OCI-LY7 (cell line): ENCODE results near the gene FIG4. TPM values are rescaled to one million over a fixed set of nuclear protein-coding genes. Genes with fewer than 3 reads are reported as not detected.

Source experiments
- BruUV-seq: library from RNA; stranded (reverse); fragments of 400-500 nt; replicated peaks from 2 replicates; lab custom pipeline; 2021; lab: Mats Ljungman, UMichigan
- CTCF ChIA-PET: fragments of 300-600 bp; sonication (Branson Sonifier 250); formaldehyde crosslinking; loops from one replicate; lab custom pipeline; 2022; ENCODE audit warnings: antibody characterized with exemption; ENCODE audit not compliant: unreplicated experiment; lab: Charles Lee
- POLR2A ChIA-PET: fragments of 300-600 bp; sonication (Branson Sonifier 250); formaldehyde crosslinking; loops from one replicate; lab custom pipeline; 2022; ENCODE audit warnings: antibody characterized with exemption; lab: Charles Lee
- DNase-seq: peaks from one replicate; pipeline ENCODE4 v3.0.0-alpha.2; 2015; ENCODE audit warnings: low spot score
- H2AFZ ChIP-seq: fragments of 200-600 bp; sonication (generic), shearing (Covaris generic); 2 replicates; pipeline ENCODE4 v1.6.1; 2014; ENCODE audit warnings: mild to moderate bottlenecking, antibody characterized with exemption, low read length, moderate library complexity
- H3K27ac ChIP-seq: fragments of 200-600 bp; sonication (generic); 2 replicates; pipeline ENCODE4 v1.5.1; 2014; ENCODE audit warnings: mixed run types, low read depth, mild to moderate bottlenecking, moderate library complexity, low read length, inconsistent platforms; ENCODE audit not compliant: poor library complexity, severe bottlenecking
- H3K36me3 ChIP-seq: fragments of 200-600 bp; sonication (generic); 2 replicates; pipeline ENCODE4 v1.6.1; 2014; ENCODE audit warnings: mild to moderate bottlenecking, antibody characterized with exemption, low read length, moderate library complexity, mixed read lengths; ENCODE audit not compliant: insufficient read depth
- H3K4me1 ChIP-seq: fragments of 200-600 bp; sonication (generic); 2 replicates; pipeline ENCODE4 v1.5.1; 2014; ENCODE audit warnings: mild to moderate bottlenecking, low read length; ENCODE audit not compliant: insufficient read depth, poor library complexity, severe bottlenecking
- H3K4me2 ChIP-seq: fragments of 200-600 bp; sonication (generic); 2 replicates; pipeline ENCODE4 v1.6.1; 2014; ENCODE audit warnings: mild to moderate bottlenecking, low read length
- H3K4me3 ChIP-seq: fragments of 200-600 bp; sonication (generic); 2 replicates; pipeline ENCODE4 v1.5.1; 2014; ENCODE audit warnings: mild to moderate bottlenecking, low read depth, low read length; ENCODE audit not compliant: poor library complexity, severe bottlenecking
- H3K79me2 ChIP-seq: fragments of 200-600 bp; sonication (generic); 2 replicates; pipeline ENCODE4 v1.6.1; 2016; ENCODE audit warnings: low read depth, mild to moderate bottlenecking, low read length, moderate library complexity, mixed read lengths; ENCODE audit not compliant: insufficient read depth
- H3K9me2 ChIP-seq: fragments of 200-600 bp; sonication (generic); 2 replicates; pipeline ENCODE4 v1.6.1; 2016; ENCODE audit warnings: mild to moderate bottlenecking, low read length, mixed read lengths; ENCODE audit not compliant: insufficient read depth
- H3K9me3 ChIP-seq: fragments of 200-600 bp; sonication (generic); 2 replicates; pipeline ENCODE4 v1.6.1; 2014; ENCODE audit warnings: mild to moderate bottlenecking, mixed run types, low read length, mixed read lengths
- H4K20me1 ChIP-seq: fragments of 200-600 bp; sonication (generic); 2 replicates; pipeline ENCODE4 v1.6.1; 2014; ENCODE audit warnings: mild to moderate bottlenecking, antibody characterized with exemption, low read length, moderate library complexity, mixed read lengths; ENCODE audit not compliant: insufficient read depth
- EZH2phosphoT487 ChIP-seq: fragments of 200-600 bp; sonication (generic); IDR thresholded peaks from 2 replicates; pipeline ENCODE4 v1.6.1; 2018; ENCODE audit warnings: low read depth, borderline replicate concordance, mild to moderate bottlenecking, mixed run types, antibody characterized with exemption, low read length, moderate library complexity, mixed read lengths
- intact Hi-C: fragments of 100-400 bp; cut with micrococcal nuclease; formaldehyde crosslinking; loops from one replicate; pipeline ENCODE4 v1.10.0; 2022; ENCODE audit not compliant: unreplicated experiment
- total RNA-seq, 2 experiments: library from RNA; depleted of rRNA in 1 of 2; stranded (reverse); fragments of >200 nt in 1 of 2; shearing (Covaris generic) in 1 of 2; gene quantifications; 2 replicates each; pipeline ENCODE4 v1.2.3, GENCODE V29; 2014 to 2022
- TF ChIP-seq, protein P1 (sequence below): fragments of 200-600 bp; sonication (generic); conservative IDR thresholded peaks from 2 replicates; pipeline ENCODE4 v1.5.1; 2014; ENCODE audit warnings: mild to moderate bottlenecking, antibody characterized with exemption, low read length, moderate library complexity, mixed read lengths

FIG4 gene
- total RNA-seq, 2 experiments from 2014 or later, result 13.3 to 22.9 TPM

DNA sequence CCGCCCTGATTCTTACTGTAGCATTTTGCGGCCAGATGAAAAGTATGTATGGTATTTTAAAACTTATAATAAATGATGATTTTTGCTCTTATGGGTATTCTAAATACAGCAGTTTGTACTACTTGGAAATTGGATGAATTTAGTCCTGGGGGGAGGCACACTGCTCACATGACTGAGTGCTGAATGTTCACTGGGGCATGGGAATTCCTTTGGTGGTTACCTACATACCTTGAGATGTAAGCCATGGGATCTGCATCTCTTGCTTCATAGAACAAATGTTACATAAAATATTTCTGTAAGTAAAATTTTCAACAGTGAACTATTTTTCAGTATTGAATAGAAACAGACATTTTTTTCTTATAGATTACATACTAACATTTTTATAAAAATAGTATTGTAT, 71.1 kb downstream of the FIG4 start:
- intact Hi-C loops, result no loop called here
- no peak overlapping the region for H2AFZ ChIP-seq
- no peaks in the 10 kb centered on the region for H3K4me1 ChIP-seq
- no peak overlapping the region for H3K4me2 ChIP-seq
- no peak for TF ChIP-seq EZH2phosphoT487
- TF ChIP-seq, protein P1, sequence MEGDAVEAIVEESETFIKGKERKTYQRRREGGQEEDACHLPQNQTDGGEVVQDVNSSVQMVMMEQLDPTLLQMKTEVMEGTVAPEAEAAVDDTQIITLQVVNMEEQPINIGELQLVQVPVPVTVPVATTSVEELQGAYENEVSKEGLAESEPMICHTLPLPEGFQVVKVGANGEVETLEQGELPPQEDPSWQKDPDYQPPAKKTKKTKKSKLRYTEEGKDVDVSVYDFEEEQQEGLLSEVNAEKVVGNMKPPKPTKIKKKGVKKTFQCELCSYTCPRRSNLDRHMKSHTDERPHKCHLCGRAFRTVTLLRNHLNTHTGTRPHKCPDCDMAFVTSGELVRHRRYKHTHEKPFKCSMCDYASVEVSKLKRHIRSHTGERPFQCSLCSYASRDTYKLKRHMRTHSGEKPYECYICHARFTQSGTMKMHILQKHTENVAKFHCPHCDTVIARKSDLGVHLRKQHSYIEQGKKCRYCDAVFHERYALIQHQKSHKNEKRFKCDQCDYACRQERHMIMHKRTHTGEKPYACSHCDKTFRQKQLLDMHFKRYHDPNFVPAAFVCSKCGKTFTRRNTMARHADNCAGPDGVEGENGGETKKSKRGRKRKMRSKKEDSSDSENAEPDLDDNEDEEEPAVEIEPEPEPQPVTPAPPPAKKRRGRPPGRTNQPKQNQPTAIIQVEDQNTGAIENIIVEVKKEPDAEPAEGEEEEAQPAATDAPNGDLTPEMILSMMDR, result no peak
- no peak overlapping the region for H3K4me3 ChIP-seq
- no peaks in the 10 kb centered on the region for H3K79me2 ChIP-seq
- ChIA-PET POLR2A (interaction anchor here (0.5 kb wide), 1 partner anchor 33 kb away, joined by 6 read pairs; no protein-coding TSS in a partner anchor), CTCF (no interaction called here)
- no peak overlapping the region for H3K27ac ChIP-seq
- no TSS peak for BruUV-seq
- DNase-seq, result no peak
- H3K36me3 ChIP-seq, result no peaks in the 10 kb centered on the region; the same call in 1 of the 2 replicates
- no peaks in the 10 kb centered on the region for H3K9me2 ChIP-seq
- H4K20me1 ChIP-seq, result no peaks in the 10 kb centered on the region
- H3K9me3 ChIP-seq, result no peaks in the 10 kb centered on the region

DNA sequence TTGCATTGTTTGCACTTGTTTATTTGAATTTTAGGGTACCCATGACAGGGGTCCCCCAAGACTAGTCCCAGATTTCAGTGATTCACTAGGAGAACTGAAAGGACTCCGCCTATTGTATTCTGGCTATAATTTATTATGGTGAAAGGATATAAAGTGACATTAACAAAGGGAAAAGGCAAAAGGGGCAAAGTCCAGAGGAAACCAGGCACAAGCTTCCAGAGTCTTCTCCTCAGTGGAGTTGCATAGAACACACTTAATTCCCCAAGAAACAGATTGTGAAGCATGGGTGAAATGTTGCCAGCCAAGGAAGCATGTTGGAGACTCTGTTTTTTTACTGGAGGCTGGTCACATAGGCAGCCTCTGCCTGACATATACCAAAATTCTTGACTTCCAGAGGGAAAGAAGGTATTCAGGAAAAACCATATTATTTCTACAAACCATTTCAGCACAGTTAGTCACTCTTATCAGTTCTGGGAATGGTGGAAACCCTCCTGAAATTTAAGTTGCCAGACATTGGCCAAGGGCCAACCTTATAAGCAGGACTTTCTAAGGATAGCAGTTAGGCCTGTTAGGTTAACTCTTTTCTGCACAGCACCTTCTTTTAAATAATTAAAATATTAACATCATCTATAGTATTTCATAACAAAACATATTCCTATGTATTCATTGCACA, 71.8 kb downstream of the FIG4 start:
- Histone ChIP-seq H4K20me1 (no peaks in the 10 kb centered on the region), H3K79me2 (no peaks in the 10 kb centered on the region), H3K36me3 (no peaks in the 10 kb centered on the region; the same call in 1 of the 2 replicates), H3K27ac (no peak overlapping the region), H3K4me3 (no peak overlapping the region), H3K9me2 (no peaks in the 10 kb centered on the region), H3K4me1 (no peaks in the 10 kb centered on the region), H3K4me2 (no peak overlapping the region), H3K9me3 (no peaks in the 10 kb centered on the region), H2AFZ (no peak overlapping the region)
- no peak for DNase-seq
- ChIA-PET POLR2A (interaction anchor here (0.5 kb wide), 1 partner anchor 32 kb away, joined by 6 read pairs; no protein-coding TSS in a partner anchor), CTCF (no interaction called here)
- BruUV-seq, result no TSS peak
- TF ChIP-seq EZH2phosphoT487, result no peak
- TF ChIP-seq, protein P1, result no peak
- intact Hi-C loops, result no loop called here

DNA sequence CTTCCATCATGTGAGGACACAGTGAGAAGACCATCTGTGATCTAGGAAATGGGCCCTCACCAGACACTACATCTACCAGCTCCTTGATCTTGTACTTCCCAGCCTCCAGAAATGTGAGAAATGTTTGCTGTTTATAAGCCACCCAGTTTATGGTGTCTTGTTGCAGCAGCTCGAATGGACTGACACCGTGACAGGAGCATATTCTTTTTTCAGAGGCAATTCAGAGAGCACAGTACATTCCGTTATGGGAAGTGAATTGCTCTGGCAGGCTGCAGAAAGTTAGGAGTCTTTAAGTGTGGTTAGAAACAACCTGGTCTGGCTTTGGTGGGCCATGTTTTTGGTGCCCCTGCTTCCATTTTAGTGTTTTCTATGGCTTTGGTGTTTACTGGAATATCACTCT, 75.1 kb downstream of the FIG4 start:
- TF ChIP-seq, protein P1, result no peak
- TF ChIP-seq EZH2phosphoT487, result no peak
- BruUV-seq, result no TSS peak
- Histone ChIP-seq H3K4me2 (no peak overlapping the region), H3K9me3 (no peaks in the 10 kb centered on the region), H3K9me2 (no peaks in the 10 kb centered on the region), H3K4me3 (no peak overlapping the region), H2AFZ (no peak overlapping the region), H3K27ac (no peak overlapping the region), H3K4me1 (peaks cover 28% of the 10 kb centered on the region), H3K36me3 (no peaks in the 10 kb centered on the region; the same call in 1 of the 2 replicates), H4K20me1 (no peaks in the 10 kb centered on the region), H3K79me2 (no peaks in the 10 kb centered on the region)
- intact Hi-C loops, result no loop called here
- CTCF ChIA-PET, result no interaction called here
- DNase-seq, result no peak
- POLR2A ChIA-PET, result interaction anchor here (0.6 kb wide), 1 partner anchor 656 kb away, joined by 3 read pairs; no protein-coding TSS in a partner anchor
